Tibial artery (tissue), 4 donors: ENCODE measurements around the gene PRKCQ.

Experiments used
- DNase-seq, 2 donors: peaks; one replicate each; pipeline ENCODE4 v3.0.0-alpha.2; 2019
- H3K27ac ChIP-seq, 2 donors: fragments of 200-600 bp; sonication (generic) in 1 of 2; 1 replicate in 1 of 2; 2 replicates in 1 of 2; pipeline ENCODE4 v1.5.1; 2018 to 2019; ENCODE audit warnings: mild to moderate bottlenecking in 1 of 2
- H3K27me3 ChIP-seq, 2 donors: fragments of 200-600 bp; sonication (generic) in 1 of 2; one replicate each; pipeline versions ENCODE4 v1.5.1 to v1.6.0; 2016 to 2019
- H3K36me3 ChIP-seq, 3 donors: fragments of 200-600 bp; sonication (generic) in 2 of 3; one replicate each; pipeline ENCODE4 v1.5.1; 2016 to 2019; ENCODE audit warnings: mild to moderate bottlenecking in 2 of 3
- H3K4me1 ChIP-seq, 4 donors: fragments of 200-600 bp; sonication (generic) in 2 of 4; 1 replicate in 3 of 4; 2 replicates in 1 of 4; pipeline ENCODE4 v1.5.1; 2016 to 2019
- H3K4me3 ChIP-seq, 2 donors: fragments of 200-600 bp; sonication (generic) in 1 of 2; 1 replicate in 1 of 2; 2 replicates in 1 of 2; pipeline ENCODE4 v1.5.1; 2018 to 2019; ENCODE audit warnings: mild to moderate bottlenecking in 2 of 2
- H3K9me3 ChIP-seq, 3 donors: fragments of 200-600 bp; sonication (generic) in 1 of 3; one replicate each; pipeline ENCODE4 v1.5.1; 2016 to 2019
- intact Hi-C: fragments of 100-400 bp; cut with DNase I; formaldehyde crosslinking; loops from one replicate; pipeline ENCODE4 v1.15.0; 2023; ENCODE audit warnings: low total_unique reads
- TF ChIP-seq, protein P1 (sequence below), 2 experiments: fragments of 200-600 bp in 1 of 2; fragments of 450-650 bp in 1 of 2; IDR thresholded peaks; one replicate each; pipeline ENCODE4 v1.5.1; 2017 to 2019; ENCODE audit warnings: antibody characterized with exemption in 2 of 2, mild to moderate bottlenecking in 1 of 2, moderate library complexity in 1 of 2

PRKCQ gene

GRCh38 chr10:6493521-6494441 lies 86.3 kb downstream of the PRKCQ start:
- Histone ChIP-seq H3K9me3 (no peaks in the 10 kb centered on the region), H3K27ac (no peak overlapping the region), H3K36me3 (no peaks in the 10 kb centered on the region), H3K4me1 (no peaks in the 10 kb centered on the region), H3K4me3 (no peak overlapping the region), H3K27me3 (no peaks in the 10 kb centered on the region)
- intact Hi-C loops, result no loop called here
- TF ChIP-seq, protein P1, sequence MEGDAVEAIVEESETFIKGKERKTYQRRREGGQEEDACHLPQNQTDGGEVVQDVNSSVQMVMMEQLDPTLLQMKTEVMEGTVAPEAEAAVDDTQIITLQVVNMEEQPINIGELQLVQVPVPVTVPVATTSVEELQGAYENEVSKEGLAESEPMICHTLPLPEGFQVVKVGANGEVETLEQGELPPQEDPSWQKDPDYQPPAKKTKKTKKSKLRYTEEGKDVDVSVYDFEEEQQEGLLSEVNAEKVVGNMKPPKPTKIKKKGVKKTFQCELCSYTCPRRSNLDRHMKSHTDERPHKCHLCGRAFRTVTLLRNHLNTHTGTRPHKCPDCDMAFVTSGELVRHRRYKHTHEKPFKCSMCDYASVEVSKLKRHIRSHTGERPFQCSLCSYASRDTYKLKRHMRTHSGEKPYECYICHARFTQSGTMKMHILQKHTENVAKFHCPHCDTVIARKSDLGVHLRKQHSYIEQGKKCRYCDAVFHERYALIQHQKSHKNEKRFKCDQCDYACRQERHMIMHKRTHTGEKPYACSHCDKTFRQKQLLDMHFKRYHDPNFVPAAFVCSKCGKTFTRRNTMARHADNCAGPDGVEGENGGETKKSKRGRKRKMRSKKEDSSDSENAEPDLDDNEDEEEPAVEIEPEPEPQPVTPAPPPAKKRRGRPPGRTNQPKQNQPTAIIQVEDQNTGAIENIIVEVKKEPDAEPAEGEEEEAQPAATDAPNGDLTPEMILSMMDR (IDR thresholded peaks at IDR 0.05), result no peak
- DNase-seq, result no peak

DNA sequence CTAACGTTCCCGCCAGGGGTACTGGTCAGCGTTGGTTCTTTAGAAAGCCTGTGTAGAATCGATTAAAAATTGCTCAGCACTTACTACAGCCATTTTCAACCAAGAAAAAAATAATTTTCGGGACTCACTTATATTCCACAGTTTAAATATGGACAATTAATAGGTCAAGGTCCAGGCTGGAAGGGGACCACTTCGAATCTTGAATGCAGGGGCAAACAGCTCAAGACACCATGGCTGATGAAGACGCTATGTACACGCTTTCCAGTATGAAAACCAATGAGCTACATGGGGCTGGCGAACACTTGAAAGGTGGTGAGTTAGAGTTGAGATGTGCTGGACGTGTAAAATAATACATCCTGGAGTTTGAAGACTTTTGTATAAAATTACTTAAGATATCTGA lies 87.2 kb downstream of the PRKCQ start:
- TF ChIP-seq, protein P1 (IDR thresholded peaks at IDR 0.05), result no peak
- Histone ChIP-seq H3K4me3 (no peak overlapping the region), H3K4me1 (no peaks in the 10 kb centered on the region), H3K9me3 (no peaks in the 10 kb centered on the region), H3K27ac (no peak overlapping the region), H3K27me3 (no peaks in the 10 kb centered on the region), H3K36me3 (no peaks in the 10 kb centered on the region)
- intact Hi-C loops, result no loop called here
- DNase-seq, result no peak

DNA sequence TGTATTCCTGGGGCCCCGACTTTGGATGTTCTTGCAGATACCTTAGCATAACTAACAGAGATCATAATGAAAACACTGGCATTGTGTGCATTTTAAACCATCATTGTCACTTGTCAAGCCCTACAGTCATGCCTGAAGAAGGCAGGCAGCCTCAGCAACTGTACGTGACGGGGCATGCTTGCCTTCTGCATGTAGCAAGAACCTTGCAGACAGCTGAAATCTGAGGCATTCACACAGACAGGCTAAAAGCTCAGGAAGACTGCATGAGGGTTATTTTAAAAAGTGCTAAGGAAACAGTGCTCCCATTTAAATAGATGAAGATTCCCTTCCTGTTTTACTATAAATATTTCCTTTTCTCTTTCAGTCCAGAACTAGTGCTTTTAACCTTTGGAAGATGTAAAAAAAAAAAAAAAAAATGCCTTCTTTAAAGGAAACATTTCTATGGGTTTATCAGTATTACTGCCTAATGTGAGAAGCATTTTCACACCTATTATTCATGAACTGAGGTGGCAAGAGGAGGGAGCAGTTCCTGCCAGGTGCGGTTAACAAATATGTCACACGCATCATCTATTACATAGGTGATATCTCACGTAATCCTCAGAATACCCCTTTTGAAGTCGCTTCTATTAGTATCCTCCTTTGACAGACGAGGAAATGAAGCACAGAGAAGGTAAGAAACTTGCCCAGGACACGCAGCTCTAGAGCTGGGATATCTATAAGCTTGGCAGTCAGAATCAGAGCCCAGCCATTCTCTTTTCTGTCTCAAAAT lies 88.1 kb downstream of the PRKCQ start:
- Histone ChIP-seq H3K27ac (no peak overlapping the region), H3K4me1 (no peaks in the 10 kb centered on the region), H3K36me3 (no peaks in the 10 kb centered on the region), H3K4me3 (no peak overlapping the region), H3K9me3 (no peaks in the 10 kb centered on the region), H3K27me3 (no peaks in the 10 kb centered on the region)
- intact Hi-C loops, result no loop called here
- TF ChIP-seq, protein P1 (IDR thresholded peaks at IDR 0.05), result no peak
- DNase-seq, result no peak

GRCh38 chr10:6490614-6491013 lies 89.5 kb downstream of the PRKCQ start:
- H3K9me3 ChIP-seq, result no peaks in the 10 kb centered on the region
- no peak overlapping the region for H3K4me3 ChIP-seq
- no peak overlapping the region for H3K27ac ChIP-seq
- TF ChIP-seq, protein P1 (IDR thresholded peaks at IDR 0.05), result no peak
- no peaks in the 10 kb centered on the region for H3K36me3 ChIP-seq
- no peak for DNase-seq
- no peaks in the 10 kb centered on the region for H3K4me1 ChIP-seq
- intact Hi-C loops, result no loop called here
- H3K27me3 ChIP-seq, result no peaks in the 10 kb centered on the region

DNA sequence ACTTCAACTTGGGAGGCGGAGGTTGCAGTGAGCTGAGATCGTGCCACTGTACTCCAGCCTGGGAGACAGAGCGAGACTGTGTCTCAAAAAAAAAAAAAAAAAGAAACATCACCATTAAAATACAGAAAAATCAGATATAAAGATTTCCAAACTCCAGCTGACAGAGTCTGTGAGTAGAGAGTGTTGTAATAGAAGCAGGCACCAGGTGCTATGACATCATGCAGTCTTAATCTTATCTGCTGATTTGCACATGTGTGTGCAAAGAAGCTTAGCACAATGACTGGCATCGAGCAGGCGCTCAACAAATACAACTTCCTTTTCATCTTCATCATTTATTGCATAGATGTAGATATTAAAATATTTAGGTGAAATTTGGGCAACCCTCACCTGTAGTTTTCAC lies 92.2 kb downstream of the PRKCQ start:
- Histone ChIP-seq H3K27me3 (no peaks in the 10 kb centered on the region), H3K36me3 (no peaks in the 10 kb centered on the region), H3K9me3 (no peaks in the 10 kb centered on the region), H3K4me3 (no peak overlapping the region), H3K27ac (no peak overlapping the region), H3K4me1 (no peaks in the 10 kb centered on the region)
- TF ChIP-seq, protein P1 (IDR thresholded peaks at IDR 0.05), result no peak
- intact Hi-C loops, result no loop called here
- no peak for DNase-seq
